HepG2 (cell line): ENCODE results near the gene BICDL1. TPM values are rescaled to one million over a fixed set of nuclear protein-coding genes. Genes with fewer than 3 reads are reported as not detected.
A peak's percentile ranks its signal among the peaks of the same experiment; 100 is the strongest.

Source experiments
- ARHGAP35 ChIP-seq: sonication (generic); formaldehyde crosslinking; IDR thresholded peaks from 2 replicates; pipeline ENCODE4 v1.9.0; 2022; ENCODE audit warnings: mild to moderate bottlenecking, inconsistent platforms, moderate library complexity, missing genetic modification reagents, borderline replicate concordance
- ARNT2 ChIP-seq: sonication (generic); formaldehyde crosslinking; IDR thresholded peaks from 2 replicates; pipeline ENCODE4 v1.8.0; 2022; ENCODE audit warnings: mild to moderate bottlenecking, low read depth, missing genetic modification reagents, moderate library complexity
- ASH2L ChIP-seq: fragments of 300-600, 200-600 bp; sonication (generic); IDR thresholded peaks from 2 replicates; pipeline ENCODE4 v1.7.0; 2017; ENCODE audit warnings: low read depth, mild to moderate bottlenecking, moderate library complexity, mixed read lengths, low read length; ENCODE audit not compliant: insufficient read length
- FOSL2 ChIP-seq: sonication (generic); formaldehyde crosslinking; IDR thresholded peaks from 2 replicates; pipeline ENCODE4 v1.4.0; 2020; ENCODE audit warnings: missing genetic modification reagents
- JDP2 ChIP-seq: sonication (generic); formaldehyde crosslinking; IDR thresholded peaks from 2 replicates; pipeline ENCODE4 v1.8.1; 2022; ENCODE audit warnings: missing genetic modification reagents, borderline replicate concordance
- KDM1A ChIP-seq: IDR thresholded peaks from 2 replicates; pipeline ENCODE4 v1.6.1; 2016; ENCODE audit warnings: missing compliant biosample characterization
- KLF13 ChIP-seq: sonication (generic); formaldehyde crosslinking; IDR thresholded peaks from 2 replicates; pipeline ENCODE4 v1.4.0; 2020; ENCODE audit warnings: mild to moderate bottlenecking, missing genetic modification reagents
- NAIF1 ChIP-seq: sonication (generic); formaldehyde crosslinking; IDR thresholded peaks from 2 replicates; pipeline ENCODE4 v1.5.0; 2020; ENCODE audit warnings: mild to moderate bottlenecking, missing genetic modification reagents, borderline replicate concordance
- PHF20 ChIP-seq: sonication (generic); formaldehyde crosslinking; IDR thresholded peaks from 2 replicates; pipeline ENCODE4 v1.5.0; 2020; ENCODE audit warnings: mild to moderate bottlenecking, missing genetic modification reagents
- TGIF2 ChIP-seq: IDR thresholded peaks from 2 replicates; pipeline ENCODE4 v1.6.1; 2016; ENCODE audit warnings: control low read depth, missing compliant biosample characterization
- ZBTB21 ChIP-seq: sonication (generic); formaldehyde crosslinking; IDR thresholded peaks from 2 replicates; pipeline ENCODE4 v1.4.0; 2020; ENCODE audit warnings: missing genetic modification reagents
- ZBTB38 ChIP-seq: sonication (generic); formaldehyde crosslinking; IDR thresholded peaks from 2 replicates; pipeline ENCODE4 v1.5.1; 2020; ENCODE audit warnings: mild to moderate bottlenecking, missing genetic modification reagents
- ZNF253 ChIP-seq: sonication (generic); formaldehyde crosslinking; IDR thresholded peaks from 2 replicates; pipeline ENCODE4 v1.8.0; 2022; ENCODE audit warnings: mild to moderate bottlenecking, missing genetic modification reagents, borderline replicate concordance
- ZNF382 ChIP-seq: sonication (generic); formaldehyde crosslinking; IDR thresholded peaks from 2 replicates; pipeline ENCODE4 v1.5.0; 2020; ENCODE audit warnings: missing genetic modification reagents, mild to moderate bottlenecking, borderline replicate concordance
- ZNF615 ChIP-seq: sonication (generic); formaldehyde crosslinking; IDR thresholded peaks from 2 replicates; pipeline ENCODE4 v1.5.0; 2020; ENCODE audit warnings: mild to moderate bottlenecking, missing genetic modification reagents, borderline replicate concordance
- ZNF674 ChIP-seq: sonication (generic); formaldehyde crosslinking; IDR thresholded peaks from 2 replicates; pipeline ENCODE4 v1.5.0; 2020; ENCODE audit warnings: low read depth, mild to moderate bottlenecking, missing genetic modification reagents
- ZNF879 ChIP-seq: sonication (generic); formaldehyde crosslinking; IDR thresholded peaks from 2 replicates; pipeline ENCODE4 v1.8.1; 2023; ENCODE audit warnings: missing genetic modification reagents
- polyA plus RNA-seq, 8 experiments: library from polyadenylated mRNA; depleted of rRNA in 3 of 8; stranded (reverse) in 7 of 8; unstranded in 1 of 8; fragments of >200 nt; fragmentation: Illumina TruSeq in 4 of 8; extraction: Trizol in 4 of 8; gene quantifications; 2 replicates each; pipeline versions ENCODE4 v1.2.1 to v1.2.3, GENCODE V29; 2011 to 2016; ENCODE audit warnings: low read depth in 4 of 8, missing spikeins in 1 of 8, mixed read lengths in 1 of 8; ENCODE audit not compliant: insufficient read depth in 1 of 8
- total RNA-seq, 5 experiments: library from RNA; depleted of rRNA; stranded (reverse); fragments of >200 nt; fragmentation: Illumina TruSeq; extraction: Trizol; gene quantifications; 2 replicates each; pipeline ENCODE4 v1.2.3, GENCODE V29; 2016; ENCODE audit warnings: low read depth in 1 of 5
- TF ChIP-seq, protein P1 (sequence below): sonication (generic); formaldehyde crosslinking; conservative IDR thresholded peaks from 2 replicates; pipeline ENCODE4 v1.8.0; 2022; ENCODE audit warnings: low read depth, missing genetic modification reagents
- TF ChIP-seq, protein P2 (sequence below), 2 experiments: fragments of 450-650 bp in 1 of 2; sonication (generic) in 1 of 2; formaldehyde crosslinking; IDR thresholded peaks; 2 replicates each; pipeline versions ENCODE4 v1.5.0 to v1.8.0; 2020 to 2022; ENCODE audit warnings: mild to moderate bottlenecking in 1 of 2, missing genetic modification reagents in 1 of 2
- TF ChIP-seq, protein P3 (sequence below): sonication (generic); formaldehyde crosslinking; IDR thresholded peaks from 2 replicates; pipeline ENCODE4 v1.4.0; 2020; ENCODE audit warnings: low read depth, mild to moderate bottlenecking, missing genetic modification reagents
- TF ChIP-seq, protein P4 (sequence below): sonication (generic); formaldehyde crosslinking; conservative IDR thresholded peaks from 2 replicates; pipeline ENCODE4 v1.4.0; 2020; ENCODE audit warnings: missing genetic modification reagents
- TF ChIP-seq, protein P5 (sequence below): fragments of 450-650 bp; IDR thresholded peaks from 2 replicates; pipeline ENCODE4 v1.6.1; 2017; ENCODE audit warnings: mild to moderate bottlenecking

BICDL1 gene
- total and polyA plus RNA-seq, 2 of the 13 experiments (the other 11 are each of a cell fraction or from before 2014, with no cell fraction given) = 3.6 to 9.7 TPM

DNA sequence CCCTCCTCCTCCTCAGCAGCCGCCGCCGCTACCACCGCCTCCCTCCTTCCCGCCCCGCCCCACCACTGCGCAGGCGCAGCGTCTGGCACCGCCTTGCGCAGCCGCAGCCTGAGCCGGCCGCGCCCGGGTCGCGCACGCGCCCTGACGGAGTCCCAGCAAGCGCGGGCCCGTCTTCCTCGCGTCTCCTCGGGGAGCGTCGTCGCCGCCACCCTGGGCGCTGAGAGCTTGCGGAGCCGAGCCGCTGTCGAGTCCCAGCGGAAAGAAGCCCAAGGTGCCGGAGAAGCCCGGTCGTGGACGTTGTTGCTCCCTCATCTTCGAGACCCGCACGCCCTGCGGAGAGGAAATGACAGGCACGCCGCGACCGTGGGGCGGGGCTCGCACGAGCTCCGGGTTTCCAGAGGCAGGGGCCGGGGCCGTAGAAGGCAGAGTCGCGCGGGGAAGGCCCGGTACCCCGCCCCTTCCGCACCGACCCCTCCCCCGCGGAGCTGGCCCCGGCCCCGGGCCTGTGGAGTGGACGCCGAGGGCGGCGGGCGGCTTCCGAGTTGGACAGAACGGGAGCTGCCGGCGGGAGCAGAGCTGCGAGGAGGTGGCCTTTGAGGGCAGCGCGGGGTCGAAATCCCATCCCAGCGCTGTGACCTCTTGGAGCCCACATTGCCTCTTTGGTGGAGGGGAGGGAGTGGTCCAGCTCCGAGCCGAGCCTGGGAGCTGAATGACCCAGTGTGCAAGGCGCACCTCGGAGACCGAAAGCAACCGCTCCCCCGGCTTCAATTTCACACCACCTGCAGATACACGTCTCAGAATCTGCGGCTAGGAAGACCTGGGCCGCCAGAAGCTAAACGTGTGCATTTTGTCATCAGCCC is 128.0 kb downstream of the BICDL1 start (continued):
- TF ChIP-seq ZBTB21 (CRISPR knock-in tag) (no peak), ZNF879 (0 out of 2 replicates have a peak, but pooled peaks have one; percentile 23), TGIF2 (CRISPR knock-in tag) (peak; percentile 85; the same call in 1 of the 2 replicates), NAIF1 (CRISPR knock-in tag) (peak; percentile 67; the same call in 1 of the 2 replicates), ZBTB38 (CRISPR knock-in tag) (peak; percentile 85; the same call in 1 of the 2 replicates), ZNF674 (CRISPR knock-in tag) (no peak), ZNF382 (CRISPR knock-in tag) (no peak), FOSL2 (no peak), ZNF615 (CRISPR knock-in tag) (no peak), KDM1A (CRISPR knock-in tag) (no peak), ZNF253 (CRISPR knock-in tag) (no peak), ASH2L (peak; percentile 59), ARNT2 (CRISPR knock-in tag) (peak; percentile 95), PHF20 (CRISPR knock-in tag) (0 out of 2 replicates have a peak, but pooled peaks have one; percentile 42), KLF13 (CRISPR knock-in tag) (0 out of 2 replicates have a peak, but pooled peaks have one; percentile 28), ARHGAP35 (CRISPR knock-in tag) (no peak; the same call in 1 of the 2 replicates), JDP2 (CRISPR knock-in tag) (no peak; the same call in 1 of the 2 replicates)
- TF ChIP-seq, protein P1, sequence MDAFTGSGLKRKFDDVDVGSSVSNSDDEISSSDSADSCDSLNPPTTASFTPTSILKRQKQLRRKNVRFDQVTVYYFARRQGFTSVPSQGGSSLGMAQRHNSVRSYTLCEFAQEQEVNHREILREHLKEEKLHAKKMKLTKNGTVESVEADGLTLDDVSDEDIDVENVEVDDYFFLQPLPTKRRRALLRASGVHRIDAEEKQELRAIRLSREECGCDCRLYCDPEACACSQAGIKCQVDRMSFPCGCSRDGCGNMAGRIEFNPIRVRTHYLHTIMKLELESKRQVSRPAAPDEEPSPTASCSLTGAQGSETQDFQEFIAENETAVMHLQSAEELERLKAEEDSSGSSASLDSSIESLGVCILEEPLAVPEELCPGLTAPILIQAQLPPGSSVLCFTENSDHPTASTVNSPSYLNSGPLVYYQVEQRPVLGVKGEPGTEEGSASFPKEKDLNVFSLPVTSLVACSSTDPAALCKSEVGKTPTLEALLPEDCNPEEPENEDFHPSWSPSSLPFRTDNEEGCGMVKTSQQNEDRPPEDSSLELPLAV (CRISPR knock-in tag) = no peak
- TF ChIP-seq, protein P2, sequence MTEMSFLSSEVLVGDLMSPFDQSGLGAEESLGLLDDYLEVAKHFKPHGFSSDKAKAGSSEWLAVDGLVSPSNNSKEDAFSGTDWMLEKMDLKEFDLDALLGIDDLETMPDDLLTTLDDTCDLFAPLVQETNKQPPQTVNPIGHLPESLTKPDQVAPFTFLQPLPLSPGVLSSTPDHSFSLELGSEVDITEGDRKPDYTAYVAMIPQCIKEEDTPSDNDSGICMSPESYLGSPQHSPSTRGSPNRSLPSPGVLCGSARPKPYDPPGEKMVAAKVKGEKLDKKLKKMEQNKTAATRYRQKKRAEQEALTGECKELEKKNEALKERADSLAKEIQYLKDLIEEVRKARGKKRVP (CRISPR knock-in tag; IDR thresholded peaks at IDR 0.05) = peak in 1 of 2 experiments; percentile 62; a peak in 1 of 4 replicates
- TF ChIP-seq, protein P3, sequence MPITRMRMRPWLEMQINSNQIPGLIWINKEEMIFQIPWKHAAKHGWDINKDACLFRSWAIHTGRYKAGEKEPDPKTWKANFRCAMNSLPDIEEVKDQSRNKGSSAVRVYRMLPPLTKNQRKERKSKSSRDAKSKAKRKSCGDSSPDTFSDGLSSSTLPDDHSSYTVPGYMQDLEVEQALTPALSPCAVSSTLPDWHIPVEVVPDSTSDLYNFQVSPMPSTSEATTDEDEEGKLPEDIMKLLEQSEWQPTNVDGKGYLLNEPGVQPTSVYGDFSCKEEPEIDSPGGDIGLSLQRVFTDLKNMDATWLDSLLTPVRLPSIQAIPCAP (CRISPR knock-in tag) = no peak
- TF ChIP-seq, protein P4, sequence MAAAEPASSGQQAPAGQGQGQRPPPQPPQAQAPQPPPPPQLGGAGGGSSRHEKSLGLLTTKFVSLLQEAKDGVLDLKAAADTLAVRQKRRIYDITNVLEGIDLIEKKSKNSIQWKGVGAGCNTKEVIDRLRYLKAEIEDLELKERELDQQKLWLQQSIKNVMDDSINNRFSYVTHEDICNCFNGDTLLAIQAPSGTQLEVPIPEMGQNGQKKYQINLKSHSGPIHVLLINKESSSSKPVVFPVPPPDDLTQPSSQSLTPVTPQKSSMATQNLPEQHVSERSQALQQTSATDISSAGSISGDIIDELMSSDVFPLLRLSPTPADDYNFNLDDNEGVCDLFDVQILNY = no peak
- TF ChIP-seq, protein P5, sequence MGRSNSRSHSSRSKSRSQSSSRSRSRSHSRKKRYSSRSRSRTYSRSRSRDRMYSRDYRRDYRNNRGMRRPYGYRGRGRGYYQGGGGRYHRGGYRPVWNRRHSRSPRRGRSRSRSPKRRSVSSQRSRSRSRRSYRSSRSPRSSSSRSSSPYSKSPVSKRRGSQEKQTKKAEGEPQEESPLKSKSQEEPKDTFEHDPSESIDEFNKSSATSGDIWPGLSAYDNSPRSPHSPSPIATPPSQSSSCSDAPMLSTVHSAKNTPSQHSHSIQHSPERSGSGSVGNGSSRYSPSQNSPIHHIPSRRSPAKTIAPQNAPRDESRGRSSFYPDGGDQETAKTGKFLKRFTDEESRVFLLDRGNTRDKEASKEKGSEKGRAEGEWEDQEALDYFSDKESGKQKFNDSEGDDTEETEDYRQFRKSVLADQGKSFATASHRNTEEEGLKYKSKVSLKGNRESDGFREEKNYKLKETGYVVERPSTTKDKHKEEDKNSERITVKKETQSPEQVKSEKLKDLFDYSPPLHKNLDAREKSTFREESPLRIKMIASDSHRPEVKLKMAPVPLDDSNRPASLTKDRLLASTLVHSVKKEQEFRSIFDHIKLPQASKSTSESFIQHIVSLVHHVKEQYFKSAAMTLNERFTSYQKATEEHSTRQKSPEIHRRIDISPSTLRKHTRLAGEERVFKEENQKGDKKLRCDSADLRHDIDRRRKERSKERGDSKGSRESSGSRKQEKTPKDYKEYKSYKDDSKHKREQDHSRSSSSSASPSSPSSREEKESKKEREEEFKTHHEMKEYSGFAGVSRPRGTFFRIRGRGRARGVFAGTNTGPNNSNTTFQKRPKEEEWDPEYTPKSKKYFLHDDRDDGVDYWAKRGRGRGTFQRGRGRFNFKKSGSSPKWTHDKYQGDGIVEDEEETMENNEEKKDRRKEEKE = no peak
